ENCODE results near the gene TRMT10B.
"Not testable (repeated sequence)": the region's sequence is repeated elsewhere in the genome, so short reads cannot be mapped to it uniquely, and the experiment has no call there.

The TRMT10B gene

GRCh38 chr9:37751186-37751585, 2.4 kb upstream of the TRMT10B start:
- TF ChIP-seq CTCF (IDR thresholded peaks at IDR 0.05; ENCODE audit: extremely low read depth, missing control alignments), result no peak
- no peak for DNase-seq (ENCODE audit: low spot score)

GRCh38 chr9:37751704-37752103, 1.9 kb upstream of the TRMT10B start:
- DNase-seq (ENCODE audit: low spot score), result not testable (repeated sequence)

GRCh38 chr9:37752112-37752511, 1.5 kb upstream of the TRMT10B start:
- not testable (repeated sequence) for DNase-seq (ENCODE audit: low spot score)

- no peak for DNase-seq (ENCODE audit: low spot score)
Observed at GRCh38 chr9:37752642-37753488, 740 bp upstream of the TRMT10B start.

GRCh38 chr9:37758747-37759146, 5.1 kb downstream of the TRMT10B start:
- no peak for DNase-seq (ENCODE audit: low spot score)
- TF ChIP-seq CTCF (IDR thresholded peaks at IDR 0.05; ENCODE audit: extremely low read depth, missing control alignments), result no peak

More at GRCh38 chr9:37752642-37753488, 740 bp upstream of the TRMT10B start:
- TF ChIP-seq CTCF (IDR thresholded peaks at IDR 0.05; ENCODE audit: extremely low read depth, missing control alignments), result no peak

- TF ChIP-seq CTCF (IDR thresholded peaks at IDR 0.05; ENCODE audit: extremely low read depth, missing control alignments), result no peak
- no peak for DNase-seq (ENCODE audit: low spot score)
Observed at GRCh38 chr9:37760416-37761161, 7.0 kb downstream of the TRMT10B start.

GRCh38 chr9:37761511-37761910, 7.9 kb downstream of the TRMT10B start:
- DNase-seq (ENCODE audit: low spot score), result no peak
- no peak for TF ChIP-seq CTCF (IDR thresholded peaks at IDR 0.05; ENCODE audit: extremely low read depth, missing control alignments)

GRCh38 chr9:37765263-37765662, 11.7 kb downstream of the TRMT10B start:
- not testable (repeated sequence) for DNase-seq (ENCODE audit: low spot score)

- no peak for DNase-seq (ENCODE audit: low spot score)
- TF ChIP-seq CTCF (IDR thresholded peaks at IDR 0.05; ENCODE audit: extremely low read depth, missing control alignments), result no peak
Observed at GRCh38 chr9:37769306-37769705, 15.7 kb downstream of the TRMT10B start.
